GM04503 (cell line): Measurements from ENCODE around the gene FXYD3.

ENCODE experiments used
- DNase-seq: peaks from one replicate; pipeline ENCODE4 v3.0.0-alpha.2; 2012; ENCODE audit warnings: low read depth

The FXYD3 gene

DNA sequence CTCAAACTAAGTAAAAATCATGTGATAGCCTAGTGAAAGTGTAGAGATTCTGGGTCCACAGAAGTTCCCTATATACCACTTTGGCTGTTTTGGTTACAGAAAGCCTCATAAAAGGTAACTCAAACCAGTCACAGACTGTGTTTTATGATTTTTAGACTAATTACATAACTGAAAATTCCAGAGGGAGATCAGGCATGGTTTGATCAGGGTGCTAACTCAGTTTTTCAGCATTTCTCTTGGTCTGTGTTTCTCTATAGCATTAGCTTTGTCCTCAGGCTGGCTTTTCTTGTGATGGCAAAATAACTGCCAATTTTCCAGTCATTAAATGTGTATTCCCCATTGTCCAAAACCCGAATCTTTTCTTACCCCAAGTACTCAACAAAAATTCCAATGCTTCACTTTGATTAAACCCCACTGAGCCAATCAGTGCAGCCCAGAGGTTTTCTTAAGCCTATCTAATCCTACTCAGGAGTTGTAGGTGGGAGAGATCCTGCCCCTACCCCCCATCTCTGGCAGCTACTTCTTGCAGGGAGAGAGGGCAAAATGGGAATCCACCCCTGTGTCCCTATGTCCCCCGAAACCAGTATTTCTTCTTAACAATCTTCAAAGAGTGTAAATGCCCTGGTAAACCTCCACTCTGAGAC, 8.6 kb upstream of the FXYD3 start:
- no peak for DNase-seq

DNA sequence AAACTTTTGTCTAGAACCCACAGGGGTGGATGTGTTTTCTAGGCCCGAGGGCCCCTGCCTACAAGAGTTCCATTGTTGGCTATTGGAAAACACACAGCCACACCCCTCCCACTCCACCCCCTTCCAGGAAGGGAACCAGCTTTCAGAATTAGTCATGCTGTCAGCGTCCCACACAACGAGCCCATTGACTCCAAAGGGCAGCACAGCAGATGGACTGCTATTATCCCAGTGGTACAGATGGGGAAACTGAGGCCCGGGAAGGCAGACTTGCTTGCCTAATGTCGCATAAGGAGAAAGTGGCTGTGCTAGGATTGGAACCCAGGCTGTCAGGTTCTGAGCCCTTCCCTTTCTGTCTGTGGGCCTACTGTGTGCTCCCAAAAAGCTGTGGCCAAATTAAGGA, 8.1 kb upstream of the FXYD3 start:
- no peak for DNase-seq

DNA sequence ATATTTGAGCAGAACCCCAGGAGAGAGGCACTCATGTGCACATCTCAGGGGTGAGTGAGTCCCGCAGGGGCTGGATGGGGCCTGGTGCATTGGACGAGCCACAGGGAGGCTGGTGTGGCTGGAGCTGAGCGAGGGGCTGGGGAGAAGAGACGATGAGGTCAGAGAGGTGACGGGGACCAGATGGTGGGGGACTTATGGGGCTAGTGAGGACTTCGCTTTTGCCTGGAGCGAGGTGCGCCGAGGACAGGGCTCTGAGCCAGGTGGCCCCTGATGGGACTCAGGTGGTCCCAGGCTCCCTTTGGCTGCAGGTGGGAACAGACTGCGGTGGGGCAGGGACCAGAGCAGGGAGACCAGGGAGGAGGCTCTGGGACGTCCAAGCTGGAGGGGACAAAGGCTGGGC, 6.9 kb upstream of the FXYD3 start:
- DNase-seq, result no peak

DNA sequence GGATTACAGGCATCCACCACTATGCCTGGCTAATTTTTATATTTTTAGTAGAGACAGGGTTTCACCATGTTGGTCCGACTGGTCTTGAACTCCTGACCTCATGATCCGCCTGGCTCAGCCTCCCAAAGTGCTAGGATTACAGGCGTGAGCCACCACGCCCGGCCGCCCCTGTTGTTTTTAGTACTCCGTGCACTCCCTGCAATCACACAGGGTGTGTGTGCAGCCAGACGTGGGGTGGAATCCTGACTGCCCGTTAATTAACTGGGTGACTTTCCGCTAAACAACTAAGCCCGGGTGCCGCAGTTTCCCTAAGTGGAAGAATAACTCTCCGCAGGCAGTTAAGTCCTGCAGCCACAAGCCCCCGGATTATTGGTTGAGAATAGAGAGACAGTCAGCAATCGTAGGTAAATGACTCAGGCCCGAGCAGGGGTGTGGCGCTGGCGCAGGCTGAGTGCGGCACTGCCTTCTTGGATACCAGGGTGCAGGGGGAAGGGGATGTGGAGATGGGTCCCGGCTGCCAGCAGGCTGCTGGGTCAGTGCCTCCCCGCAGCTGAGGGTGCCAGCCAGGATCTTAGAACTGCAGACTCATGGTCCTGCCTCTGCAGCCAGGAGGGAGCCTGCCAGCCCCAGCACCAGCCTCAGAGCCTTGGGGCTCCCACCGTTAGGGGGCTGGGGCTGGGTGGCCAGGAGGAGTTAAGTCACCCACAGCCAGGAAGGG, 6.1 kb upstream of the FXYD3 start:
- DNase-seq, result no peak

DNA sequence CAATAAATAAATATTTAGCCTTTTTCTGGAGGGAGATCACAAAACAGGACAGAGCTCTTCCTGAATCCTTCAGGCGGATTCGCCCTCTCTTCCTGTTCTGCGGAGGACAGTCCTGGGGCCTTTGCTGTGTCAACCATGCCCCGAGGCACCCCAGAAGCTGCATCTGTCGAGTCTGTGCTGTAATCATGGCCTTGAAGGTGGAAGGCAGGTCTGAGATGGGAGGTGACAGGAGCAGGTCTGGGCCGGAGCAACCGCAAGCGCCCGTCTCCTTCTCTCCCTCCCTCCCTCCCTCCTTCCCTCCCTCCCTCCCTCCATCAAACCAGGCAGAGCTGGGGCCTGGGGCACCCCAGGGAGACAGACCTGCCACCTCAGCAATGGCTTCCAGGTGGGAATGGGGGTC, 4.6 kb upstream of the FXYD3 start:
- DNase-seq, result no peak

DNA sequence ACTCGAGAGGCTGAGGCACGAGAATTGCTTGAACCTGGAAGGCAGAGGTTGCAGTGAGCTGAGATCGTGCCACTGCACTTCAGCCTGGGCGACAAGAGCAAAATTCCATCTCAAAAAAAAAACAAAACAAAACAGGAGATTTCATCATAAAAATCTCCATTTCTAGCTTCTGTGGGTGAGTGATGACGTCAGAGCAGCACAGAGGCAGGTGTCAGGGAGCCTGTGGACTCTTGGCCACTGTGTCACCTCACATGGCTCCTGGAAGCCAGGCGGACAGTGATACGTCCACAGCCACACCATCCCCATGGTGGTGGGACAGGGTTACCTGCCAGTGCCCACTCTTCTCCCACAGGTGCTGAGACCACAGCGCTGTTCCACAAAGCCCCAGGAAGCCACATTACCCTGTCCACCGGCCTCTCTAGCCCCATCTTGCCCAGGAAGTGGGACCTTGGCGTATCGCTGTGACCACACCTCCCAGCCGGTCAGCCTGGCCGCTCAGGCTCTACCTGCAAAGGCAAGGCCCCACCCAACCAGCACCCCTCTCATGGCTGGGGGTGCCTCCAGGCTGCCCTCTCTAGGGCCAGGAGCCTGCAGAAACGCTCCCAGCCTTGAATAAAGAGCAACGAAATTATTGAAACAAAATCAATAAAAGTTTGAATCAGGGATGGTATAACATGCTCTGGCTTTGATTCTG, 2.5 kb upstream of the FXYD3 start:
- DNase-seq, result no peak

DNA sequence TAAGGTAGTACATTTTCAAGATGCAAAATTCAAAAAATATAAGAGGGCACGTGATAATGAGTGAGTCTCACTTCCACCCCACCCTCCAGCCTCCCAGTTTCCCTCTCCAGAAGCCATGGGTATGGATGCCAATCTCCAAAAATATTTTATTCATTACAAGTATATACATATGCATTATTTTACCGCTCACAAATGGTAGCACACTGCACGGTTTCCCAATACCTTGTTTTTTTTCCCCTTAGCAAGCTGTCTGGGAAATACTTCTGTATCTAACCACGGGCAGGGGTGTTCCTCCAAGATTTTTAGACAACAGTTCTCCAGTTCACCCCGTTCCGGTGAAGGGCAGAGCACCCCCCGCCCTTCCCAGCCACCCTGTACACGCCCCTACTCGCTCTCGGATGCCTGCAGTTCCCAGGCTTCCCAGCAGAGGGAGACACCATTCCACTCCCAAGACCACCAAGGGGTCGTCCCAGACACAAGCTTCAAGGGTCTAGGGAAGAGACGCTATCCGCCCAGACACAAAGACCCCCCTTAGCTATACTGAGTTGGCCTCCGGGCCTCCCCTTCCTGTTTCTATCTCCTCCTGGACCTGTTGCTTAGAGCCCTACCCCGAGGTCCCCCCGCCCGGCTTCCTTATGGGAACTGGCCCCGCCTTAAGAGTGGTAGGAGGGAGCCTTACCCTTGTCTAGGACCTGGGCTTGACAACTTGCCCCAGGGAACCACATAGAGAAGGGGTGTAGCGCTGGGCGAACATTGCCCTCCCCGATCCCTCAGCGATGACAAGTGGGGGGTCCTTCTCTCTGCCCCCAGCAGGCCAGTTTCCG, 1.1 kb upstream of the FXYD3 start:
- DNase-seq, result no peak

DNA sequence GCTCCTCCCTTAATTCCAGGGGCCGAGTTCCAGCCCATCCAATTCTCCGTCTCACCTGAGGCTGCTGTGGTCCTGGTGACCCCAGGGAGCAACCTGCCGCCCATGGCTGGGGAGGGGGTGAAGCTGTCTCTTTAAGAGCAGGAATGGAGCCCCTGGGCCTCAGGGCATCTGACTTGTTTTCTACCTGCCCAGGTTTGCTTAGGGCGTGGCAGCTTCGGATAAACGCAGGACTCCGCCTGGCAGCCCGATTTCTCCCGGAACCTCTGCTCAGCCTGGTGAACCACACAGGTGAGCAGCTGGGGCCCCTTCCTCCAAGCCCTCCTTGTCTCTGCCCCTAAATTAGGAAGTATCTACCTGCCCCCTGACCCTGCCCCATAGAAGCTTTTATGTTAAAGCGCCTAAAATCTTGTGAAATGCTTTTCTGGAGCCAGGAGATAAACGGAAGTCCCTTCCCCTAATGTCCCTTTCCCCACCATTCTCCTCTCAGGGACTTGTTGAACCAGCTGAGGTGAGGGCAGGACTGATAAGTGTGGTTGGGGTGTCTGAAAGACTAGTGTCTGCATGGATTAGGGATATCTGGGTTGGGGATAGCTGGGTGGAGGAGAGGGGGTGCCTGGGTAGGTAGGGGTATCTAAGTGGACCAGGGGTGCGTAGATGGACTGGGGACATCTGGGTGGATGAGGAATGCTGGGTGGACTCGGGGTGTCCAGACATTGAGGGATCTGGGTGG, 614 bp downstream of the FXYD3 start:
- no peak for DNase-seq

DNA sequence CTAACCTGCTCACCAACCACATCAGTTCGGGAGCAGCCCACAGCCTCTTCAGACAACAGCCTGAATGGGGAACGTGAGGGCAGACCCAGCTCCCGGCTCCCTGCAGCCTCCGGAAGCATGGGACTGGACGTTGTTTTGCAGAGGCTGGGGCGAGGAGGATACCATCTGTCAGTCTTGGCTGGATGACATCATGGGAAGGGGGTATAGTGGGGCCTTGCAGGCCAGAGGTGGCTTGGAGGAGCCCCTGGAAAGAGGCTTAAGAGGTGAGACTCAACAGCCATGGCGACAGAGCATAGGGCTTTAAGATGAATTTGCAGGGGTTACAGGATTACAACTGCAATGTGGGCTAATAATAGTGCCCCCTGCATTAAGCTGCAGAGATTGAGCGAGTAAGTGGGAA, 1.5 kb downstream of the FXYD3 start:
- DNase-seq, result no peak

DNA sequence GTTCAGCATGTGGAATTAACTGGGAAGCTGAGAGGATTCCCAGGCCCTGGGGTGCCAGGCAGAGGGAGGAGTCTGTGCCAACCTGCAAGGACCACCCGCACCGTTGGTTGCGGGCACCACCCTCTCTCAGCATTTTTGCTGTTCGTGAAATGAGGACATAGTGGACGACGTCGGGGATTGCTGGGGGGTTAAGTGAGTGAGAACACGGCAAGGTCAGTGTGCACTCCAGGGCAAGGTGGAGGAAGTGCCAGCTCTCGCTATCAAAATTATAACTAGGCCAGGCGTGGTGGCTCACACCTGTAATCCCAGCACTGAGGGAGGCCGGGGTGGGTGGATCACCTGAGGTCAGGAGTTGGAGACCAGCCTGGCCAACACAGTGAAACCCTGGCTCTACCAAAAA, 2.2 kb downstream of the FXYD3 start:
- DNase-seq, result no peak

DNA sequence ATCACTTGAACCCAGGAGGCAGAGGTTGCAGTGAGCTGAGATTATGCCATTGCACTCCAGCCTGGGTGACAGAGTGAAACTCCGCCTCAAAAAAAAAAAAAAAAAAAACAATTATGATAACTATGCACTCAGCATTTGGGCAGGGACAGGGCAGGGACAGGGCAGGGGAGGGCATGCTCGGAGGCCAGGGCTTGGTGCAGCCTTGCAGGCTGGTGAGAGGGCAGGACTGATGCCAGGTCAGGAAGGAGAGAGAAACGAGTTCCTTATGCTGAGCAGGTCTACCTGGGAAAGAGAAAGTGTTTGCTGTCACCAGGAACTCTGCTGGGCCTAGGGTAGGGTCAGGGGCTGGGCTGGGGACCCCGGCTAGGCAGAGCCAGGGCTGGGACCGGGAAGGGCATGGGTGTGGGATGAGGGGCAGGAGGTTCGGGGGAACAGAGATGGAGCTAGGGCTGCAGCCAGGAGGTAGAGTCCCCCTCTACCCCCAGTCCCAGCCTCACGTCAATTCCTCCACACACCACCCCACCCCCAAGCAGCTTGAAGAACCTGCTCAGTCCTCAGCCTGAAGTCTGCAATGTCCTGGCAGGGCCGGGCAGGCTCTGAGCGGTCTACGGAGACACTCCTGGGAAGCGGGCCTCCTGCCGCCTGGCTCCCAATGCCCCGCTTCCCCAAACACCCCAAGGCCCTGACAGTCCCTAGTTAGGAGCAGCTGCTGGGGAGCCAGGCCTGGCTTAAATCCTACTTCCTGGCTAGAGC, 2.8 kb downstream of the FXYD3 start:
- DNase-seq, result no peak

DNA sequence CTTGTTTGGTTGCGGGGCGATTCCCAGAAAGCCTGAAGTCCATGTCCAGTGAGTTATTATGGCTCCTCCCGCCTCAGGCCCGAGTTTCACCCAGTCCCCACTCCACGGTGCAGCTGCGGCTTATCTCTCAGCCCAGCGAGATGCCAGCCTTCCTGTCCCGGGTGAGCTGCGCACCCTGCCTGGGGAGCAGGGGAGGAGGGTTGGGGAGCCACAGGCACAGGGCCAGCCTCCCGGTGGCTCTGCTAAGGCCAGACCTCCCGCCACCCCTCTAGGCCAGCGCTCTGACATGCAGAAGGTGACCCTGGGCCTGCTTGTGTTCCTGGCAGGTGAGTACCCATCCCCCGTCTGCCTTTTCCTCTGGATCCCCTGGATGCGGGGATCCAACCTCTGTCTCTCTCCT, 3.5 kb downstream of the FXYD3 start:
- DNase-seq, result no peak

DNA sequence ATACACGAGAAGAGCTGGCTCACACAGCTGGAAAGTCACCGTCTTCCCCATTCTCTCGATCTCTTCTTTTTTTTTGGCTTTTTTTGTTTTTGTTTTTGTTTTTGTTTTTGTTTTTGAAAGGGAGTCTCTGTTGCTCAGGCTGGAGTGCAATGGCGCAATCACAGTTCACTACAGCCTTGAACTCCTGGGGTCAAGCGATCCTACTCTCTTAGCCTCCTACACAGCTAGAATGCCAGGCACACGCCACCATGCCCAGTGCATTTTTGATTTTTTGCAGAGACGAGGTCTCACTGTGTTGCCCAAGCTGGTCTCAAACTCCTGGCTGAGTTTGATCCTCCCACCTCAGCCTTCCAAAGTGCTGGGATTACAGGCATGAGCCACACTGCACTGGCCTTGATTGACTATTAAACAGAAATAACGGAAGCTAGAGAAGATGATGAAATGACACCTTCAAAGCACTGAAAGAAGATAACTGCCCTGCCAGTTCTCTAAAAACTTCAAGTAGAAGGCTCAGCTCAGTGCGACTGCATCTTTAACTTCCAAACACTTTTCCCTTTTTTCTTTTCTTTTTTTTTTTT, 4.0 kb downstream of the FXYD3 start:
- DNase-seq, result no peak

DNA sequence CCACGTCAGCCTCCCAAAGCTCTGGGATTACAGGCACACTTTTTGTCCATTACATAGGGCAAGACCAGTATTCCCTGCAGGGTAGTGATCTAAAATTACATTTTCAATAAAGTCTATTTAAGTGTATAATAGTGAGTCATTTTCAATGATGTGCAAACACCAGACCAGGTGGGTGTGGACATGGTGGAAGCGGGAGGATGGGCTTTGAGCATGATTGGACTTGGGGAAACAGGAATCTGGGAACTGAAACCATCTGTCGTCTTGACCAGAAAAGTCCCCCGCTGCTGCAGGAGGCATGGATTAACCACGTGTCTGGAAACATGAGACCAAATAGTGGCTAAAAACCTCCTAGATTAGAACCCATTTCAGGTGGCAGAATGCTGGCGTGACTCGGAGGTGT, 4.9 kb downstream of the FXYD3 start:
- DNase-seq, result no peak

DNA sequence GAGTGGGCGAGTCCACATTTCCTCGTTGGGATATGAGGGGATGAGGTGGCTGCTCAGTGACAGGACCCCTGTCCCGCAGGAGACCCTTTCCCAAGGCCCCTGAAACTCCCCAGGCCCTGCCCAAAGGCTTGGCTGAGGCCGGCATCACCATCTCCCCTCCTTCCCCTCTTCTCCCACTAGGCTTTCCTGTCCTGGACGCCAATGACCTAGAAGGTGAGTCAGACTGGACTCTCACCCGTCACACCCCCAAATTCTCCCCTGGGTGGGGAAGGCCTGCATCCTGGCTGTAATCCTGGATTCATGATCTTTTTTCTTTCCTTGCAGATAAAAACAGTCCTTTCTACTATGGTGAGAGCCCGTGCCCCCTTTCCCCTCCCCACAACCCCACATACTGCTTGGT, 5.3 kb downstream of the FXYD3 start:
- DNase-seq, result no peak

DNA sequence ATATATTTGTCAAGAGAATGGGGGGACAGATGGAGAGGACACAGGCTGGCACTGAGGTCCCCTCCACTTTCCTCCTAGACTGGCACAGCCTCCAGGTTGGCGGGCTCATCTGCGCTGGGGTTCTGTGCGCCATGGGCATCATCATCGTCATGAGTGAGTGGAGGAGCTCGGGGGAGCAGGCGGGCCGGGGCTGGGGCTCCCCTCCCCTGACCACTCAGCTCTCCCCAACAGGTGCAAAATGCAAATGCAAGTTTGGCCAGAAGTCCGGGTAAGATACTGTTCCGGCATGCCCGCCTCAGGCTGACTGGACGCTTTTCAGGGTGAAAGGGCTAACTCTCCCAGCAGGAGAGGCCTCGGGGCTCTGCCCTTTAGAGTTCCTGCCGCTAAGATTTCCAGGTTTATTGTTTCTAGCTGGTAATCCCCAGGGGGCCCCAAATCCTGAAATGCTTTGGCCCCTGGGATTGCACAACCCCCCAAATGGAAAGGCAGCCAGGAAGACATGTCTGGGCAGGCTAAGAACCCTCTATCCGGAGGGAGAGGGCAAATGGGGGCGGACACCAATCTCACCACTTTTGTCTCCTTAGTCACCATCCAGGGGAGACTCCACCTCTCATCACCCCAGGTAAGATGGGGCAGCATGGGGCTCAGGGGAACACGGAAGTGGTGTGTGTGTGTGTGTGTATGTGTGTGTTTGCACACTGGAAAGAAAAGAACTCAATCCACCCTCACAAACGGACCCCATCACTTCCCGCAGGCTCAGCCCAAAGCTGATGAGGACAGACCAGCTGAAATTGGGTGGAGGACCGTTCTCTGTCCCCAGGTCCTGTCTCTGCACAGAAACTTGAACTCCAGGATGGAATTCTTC, 7.3 kb downstream of the FXYD3 start:
- DNase-seq, result no peak

DNA sequence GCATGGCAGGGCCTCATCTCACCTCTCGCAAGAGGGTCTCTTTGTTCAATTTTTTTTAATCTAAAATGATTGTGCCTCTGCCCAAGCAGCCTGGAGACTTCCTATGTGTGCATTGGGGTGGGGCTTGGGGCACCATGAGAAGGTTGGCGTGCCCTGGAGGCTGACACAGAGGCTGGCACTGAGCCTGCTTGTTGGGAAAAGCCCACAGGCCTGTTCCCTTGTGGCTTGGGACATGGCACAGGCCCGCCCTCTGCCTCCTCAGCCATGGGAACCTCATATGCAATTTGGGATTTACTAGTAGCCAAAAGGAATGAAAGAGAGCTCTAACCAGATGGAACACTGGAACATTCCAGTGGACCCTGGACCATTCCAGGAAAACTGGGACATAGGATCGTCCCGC, 8.0 kb downstream of the FXYD3 start:
- DNase-seq, result no peak

DNA sequence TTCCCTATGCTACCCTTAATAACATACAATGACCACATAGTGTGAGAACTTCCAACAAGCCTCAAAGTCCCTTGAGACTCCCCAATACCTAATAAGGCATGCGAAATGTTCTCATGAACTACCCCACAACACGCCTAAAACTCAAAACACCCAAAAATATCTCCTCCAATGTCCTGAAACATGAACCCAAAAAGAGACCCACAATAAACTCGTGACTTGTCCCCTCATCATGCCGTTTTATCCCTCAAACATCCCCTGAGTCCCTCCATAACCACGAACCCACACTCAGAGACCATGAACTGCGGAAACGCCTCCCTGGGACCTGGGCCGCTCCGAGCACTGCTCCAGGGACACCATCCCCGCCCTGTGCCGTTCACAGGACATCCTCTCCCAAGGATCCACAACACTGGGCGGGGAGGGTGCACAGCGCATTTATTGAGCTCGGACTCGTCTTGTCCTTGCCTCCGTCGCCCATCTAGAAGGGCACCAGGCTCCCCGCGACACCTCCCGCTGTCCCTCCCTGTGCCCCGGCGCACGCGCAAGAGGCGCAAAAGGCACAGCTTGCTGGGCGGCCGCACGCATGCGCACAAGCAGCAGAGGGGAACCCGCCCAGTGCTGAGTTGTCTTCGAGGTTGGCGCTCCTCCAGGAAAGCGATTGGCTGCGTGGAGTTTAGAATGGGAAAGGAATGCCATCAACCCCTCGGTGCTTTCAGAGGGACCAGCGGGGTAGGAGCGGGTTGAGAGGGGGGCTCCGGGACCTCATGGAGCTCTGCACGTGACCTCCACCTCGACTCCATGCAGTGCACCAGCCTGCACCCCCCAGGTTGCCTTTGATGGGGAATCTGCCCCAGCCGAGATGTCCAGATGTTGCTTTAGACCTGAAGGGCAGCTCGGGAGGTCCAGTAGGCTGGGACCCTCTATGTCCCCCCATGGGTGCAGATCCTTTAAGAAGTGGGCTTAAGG, 8.8 kb downstream of the FXYD3 start:
- peak; percentile 58 for DNase-seq

DNA sequence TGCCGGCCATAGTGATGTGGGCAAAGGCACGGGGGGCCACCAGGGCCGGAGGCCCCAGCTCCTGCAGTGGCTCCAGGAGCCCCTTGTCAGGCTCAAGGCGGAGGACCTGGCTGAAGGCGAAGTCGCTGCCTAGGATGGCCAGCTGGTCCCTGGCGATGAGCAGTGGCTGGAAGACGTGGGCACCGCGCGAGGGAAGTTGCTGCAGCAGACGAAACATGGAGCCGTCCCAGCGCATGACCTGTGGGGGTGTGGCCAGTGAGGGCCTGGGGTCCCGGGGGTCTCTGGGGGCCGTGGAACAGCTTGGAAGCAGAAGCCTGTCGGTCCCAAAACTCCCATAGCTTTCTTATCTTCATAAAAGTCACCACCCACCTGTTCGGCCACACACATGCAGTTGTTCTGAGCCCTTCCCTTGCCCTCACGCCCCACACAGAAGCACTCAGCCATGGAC, 9.7 kb downstream of the FXYD3 start:
- DNase-seq, result no peak
